Ectodermal cell (in vitro differentiated cells): ENCODE data around the gene CIAO1.

Experiments used
- H3K27ac ChIP-seq: 2 replicates; pipeline ENCODE4 v1.7.0; 2013; ENCODE audit warnings: mild to moderate bottlenecking, low read depth, low read length; ENCODE audit not compliant: insufficient read depth, poor library complexity, severe bottlenecking
- H3K27me3 ChIP-seq: 2 replicates; pipeline ENCODE4 v1.7.0; 2013; ENCODE audit warnings: mild to moderate bottlenecking, low read length; ENCODE audit not compliant: insufficient read depth, control insufficient read depth, poor library complexity, severe bottlenecking
- H3K36me3 ChIP-seq: one replicate; pipeline ENCODE4 v1.7.0; 2013; ENCODE audit warnings: low read length; ENCODE audit not compliant: control insufficient read depth, insufficient read depth
- H3K4me1 ChIP-seq: one replicate; pipeline ENCODE4 v1.7.0; 2013; ENCODE audit warnings: low read length; ENCODE audit not compliant: control insufficient read depth, insufficient read depth
- H3K4me3 ChIP-seq: 2 replicates; pipeline ENCODE4 v1.7.0; 2013; ENCODE audit warnings: low read depth, low read length, control low read depth; ENCODE audit not compliant: insufficient read depth
- H3K9me3 ChIP-seq: 2 replicates; pipeline ENCODE4 v1.7.0; 2013; ENCODE audit warnings: mild to moderate bottlenecking, low read length, moderate library complexity; ENCODE audit not compliant: control insufficient read depth
- WGBS, 2 experiments: methylation state at CpG; one replicate each; pipeline ENCODE4 v1.1.7; 2013; ENCODE audit warnings: missing lambda C conversion rate in 2 of 2; 5-methylcytosine and 5-hydroxymethylcytosine counted together

Gene CIAO1

DNA sequence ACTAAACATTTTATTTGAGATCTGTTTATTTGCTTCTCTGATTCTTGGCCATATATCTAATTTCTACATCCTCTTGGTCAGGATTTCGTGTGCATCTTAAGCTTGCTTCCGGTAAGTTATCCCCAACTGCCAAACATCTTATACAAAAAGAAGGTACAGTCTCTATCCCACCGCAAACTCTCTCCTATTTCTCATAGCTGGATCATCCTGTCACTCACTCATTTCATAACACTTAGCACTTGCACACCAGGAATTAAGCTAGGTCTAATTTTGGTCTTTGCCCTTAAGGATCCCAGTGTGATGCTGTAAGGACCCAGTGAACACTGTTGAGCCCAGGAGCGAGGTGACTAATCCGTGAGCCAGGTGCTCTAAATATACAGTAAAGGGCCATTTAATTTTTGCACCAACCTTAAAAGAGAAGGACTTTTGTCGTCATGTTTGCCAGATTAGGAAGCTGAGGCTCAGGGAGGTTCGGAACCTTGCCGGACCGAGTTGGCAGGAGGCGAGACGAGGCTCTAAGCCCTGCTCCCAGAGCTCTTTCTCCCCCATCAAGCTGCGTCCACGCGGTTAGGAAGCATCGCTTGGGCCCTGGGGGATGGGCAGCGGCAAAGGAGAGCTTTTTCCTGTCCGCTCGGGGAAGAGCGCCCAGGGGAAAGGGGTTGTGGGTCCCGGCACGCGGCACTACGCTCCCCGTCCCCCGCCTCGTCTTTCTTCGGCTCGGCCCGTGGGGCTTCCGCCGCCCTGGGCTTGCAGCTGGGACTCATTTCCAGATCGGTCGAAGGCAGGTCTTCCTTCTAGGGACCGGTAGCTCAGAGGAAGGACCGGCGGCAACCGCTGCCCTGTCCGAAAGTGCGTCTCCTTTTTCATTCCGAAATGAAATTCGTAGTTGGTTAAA, 55.0 kb downstream of the CIAO1 start:
- no peaks in the 10 kb centered on the region for H3K9me3 ChIP-seq
- H3K4me3 ChIP-seq, result peak overlapping the region; percentile 42
- peaks cover 75% of the 10 kb centered on the region for H3K27me3 ChIP-seq
- H3K36me3 ChIP-seq, result no peaks in the 10 kb centered on the region
- no peak overlapping the region for H3K27ac ChIP-seq
- peaks cover 8% of the 10 kb centered on the region for H3K4me1 ChIP-seq
- WGBS, 2 experiments, result 6% methylated on average over 41 of the region's 41 CpGs
